ENCODE measurements around the gene SRP68.

The SRP68 gene

DNA sequence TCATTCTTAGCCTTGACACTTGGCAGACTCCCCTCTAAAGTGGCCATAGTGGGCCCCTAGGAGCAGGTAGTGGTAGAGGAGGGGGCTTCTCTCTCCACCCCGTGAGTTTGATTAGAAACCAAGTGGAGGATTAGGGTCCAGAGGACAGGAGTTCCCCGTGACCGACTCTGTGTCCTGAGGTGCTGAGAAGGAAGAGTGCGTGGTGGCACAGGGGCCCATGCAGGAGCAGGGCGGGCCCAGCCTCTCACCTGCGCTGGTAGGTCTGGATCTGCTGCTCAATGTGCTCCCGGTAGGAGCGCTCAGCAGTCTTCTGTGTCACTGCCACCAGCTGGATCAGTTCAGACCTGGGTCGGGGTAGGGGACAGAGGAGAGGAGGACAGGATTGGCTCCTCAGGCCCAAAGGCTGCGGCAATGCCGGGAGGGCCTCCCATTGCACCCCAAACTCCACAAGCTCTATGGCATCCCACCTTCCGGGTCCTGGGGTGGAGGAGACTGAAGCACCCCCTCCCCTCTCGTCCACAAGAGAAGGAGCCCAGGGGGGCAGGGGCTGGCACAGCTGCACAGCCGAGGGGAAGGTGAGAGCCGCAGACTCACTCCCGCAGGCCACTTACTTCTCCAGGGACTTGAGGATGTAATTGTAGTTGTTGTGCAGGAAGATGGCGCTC is 12.9 kb upstream of the SRP68 start:
- TF ChIP-seq GATA2 (IDR thresholded peaks at IDR 0.05; ENCODE audit: low read depth, low read length) (no peak), GATA3 (IDR thresholded peaks at IDR 0.05; ENCODE audit: low read depth, low read length) (no peak)

DNA sequence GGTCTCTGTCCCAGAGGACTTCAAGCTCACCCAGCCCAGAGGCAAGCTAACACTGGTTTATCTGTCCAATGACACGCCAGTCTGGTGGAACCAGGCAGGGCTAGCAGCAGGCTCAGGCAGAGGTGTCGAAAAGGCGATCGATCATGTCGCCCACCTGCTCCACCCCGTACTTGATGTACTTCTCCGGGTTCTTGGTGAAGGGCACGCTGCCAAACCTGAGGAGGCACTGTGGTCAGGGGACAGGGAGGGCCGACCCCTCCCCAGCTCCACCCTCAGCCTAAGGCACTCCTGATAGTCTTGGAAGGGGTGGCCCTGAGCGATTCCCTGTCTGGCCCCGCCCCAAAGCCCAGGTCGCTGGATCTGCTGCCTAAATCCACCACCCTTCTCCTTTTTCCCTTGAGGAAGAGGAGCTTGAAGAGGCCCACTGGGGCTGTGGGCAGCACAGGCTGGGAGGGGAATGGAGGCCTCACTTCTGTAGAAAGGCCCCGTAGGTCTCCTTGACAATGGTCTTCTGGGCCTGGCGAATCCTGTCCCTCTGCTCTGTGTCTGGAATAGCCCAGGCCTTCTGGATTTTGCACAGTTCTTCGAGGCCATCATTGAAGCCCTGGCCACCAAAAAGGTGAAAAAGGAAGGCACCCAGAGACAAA is 11.3 kb upstream of the SRP68 start:
- no peak for TF ChIP-seq GATA3 (IDR thresholded peaks at IDR 0.05; ENCODE audit: low read depth, low read length)
- TF ChIP-seq GATA2 (IDR thresholded peaks at IDR 0.05; ENCODE audit: low read depth, low read length), result no peak

- TF ChIP-seq GATA3 (IDR thresholded peaks at IDR 0.05; ENCODE audit: low read depth, low read length), result no peak
- no peak for TF ChIP-seq GATA2 (IDR thresholded peaks at IDR 0.05; ENCODE audit: low read depth, low read length)
These were observed 10.3 kb upstream of the SRP68 start for GRCh38 chr17:76082326-76083251.

DNA sequence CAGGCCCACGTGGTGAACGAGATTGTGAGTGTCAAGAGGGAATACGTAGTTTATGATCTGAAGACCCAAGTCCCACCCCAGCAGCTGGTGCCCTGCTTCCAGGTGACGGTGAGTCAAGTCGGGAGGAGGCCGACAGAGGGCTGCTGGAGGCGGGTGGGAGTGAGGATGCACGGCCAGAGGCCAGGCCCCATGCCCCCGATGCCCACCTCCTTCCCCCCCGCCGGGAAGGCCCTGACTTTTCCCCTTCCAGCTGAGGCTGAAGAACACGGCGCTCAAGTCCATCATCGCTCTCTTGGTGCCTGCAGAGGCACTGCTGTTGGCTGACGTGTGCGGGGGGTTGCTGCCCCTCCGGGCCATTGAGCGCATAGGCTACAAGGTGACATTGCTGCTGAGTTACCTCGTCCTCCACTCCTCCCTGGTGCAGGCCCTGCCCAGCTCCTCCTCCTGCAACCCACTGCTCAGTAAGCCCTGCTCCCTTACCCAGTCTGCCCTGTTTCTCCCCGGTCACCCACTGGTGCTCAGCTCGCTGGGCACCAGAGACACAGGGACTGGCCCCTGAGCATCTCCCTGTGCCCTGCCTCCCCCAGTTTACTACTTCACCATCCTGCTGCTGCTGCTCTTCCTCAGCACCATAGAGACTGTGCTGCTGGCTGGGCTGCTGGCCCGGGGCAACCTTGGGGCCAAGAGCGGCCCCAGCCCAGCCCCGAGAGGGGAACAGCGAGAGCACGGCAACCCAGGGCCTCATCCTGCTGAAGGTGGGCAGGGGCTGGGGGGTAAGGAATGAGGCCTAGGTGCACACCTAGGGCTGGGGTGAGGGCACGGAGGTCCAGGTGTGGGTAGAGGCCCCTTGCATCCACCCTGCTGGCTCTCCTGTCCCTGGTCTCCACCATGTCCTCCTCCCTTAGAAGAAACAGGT is 9.2 kb upstream of the SRP68 start:
- no peak for TF ChIP-seq GATA3 (IDR thresholded peaks at IDR 0.05; ENCODE audit: low read depth, low read length)
- TF ChIP-seq GATA2 (IDR thresholded peaks at IDR 0.05; ENCODE audit: low read depth, low read length), result no peak

DNA sequence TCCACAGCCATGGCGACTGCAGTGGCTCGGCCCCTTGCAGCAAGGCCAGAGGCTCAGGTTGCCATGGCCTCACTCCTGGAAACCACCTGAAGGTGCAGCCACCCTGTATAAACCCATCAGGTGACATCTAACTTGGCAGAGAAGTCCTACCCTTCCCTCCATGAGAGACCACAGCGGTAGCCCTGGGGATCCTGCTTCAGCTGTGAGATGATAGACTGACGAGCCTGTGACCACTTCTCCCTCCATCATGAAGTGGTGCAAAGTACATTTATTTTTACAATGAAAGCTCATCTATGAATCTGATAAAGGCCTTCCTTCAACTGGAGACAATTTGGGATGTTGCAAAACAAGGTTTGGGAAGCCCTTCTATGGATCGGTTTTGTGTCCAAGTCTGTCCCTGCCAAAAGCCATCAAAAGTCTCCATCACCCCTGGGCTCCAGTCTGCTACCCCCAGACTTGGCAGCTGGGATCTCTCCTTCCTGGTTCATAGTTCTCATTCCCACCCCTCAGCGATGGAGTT is 8.5 kb upstream of the SRP68 start:
- TF ChIP-seq GATA2 (IDR thresholded peaks at IDR 0.05; ENCODE audit: low read depth, low read length) (no peak), GATA3 (IDR thresholded peaks at IDR 0.05; ENCODE audit: low read depth, low read length) (no peak)

DNA sequence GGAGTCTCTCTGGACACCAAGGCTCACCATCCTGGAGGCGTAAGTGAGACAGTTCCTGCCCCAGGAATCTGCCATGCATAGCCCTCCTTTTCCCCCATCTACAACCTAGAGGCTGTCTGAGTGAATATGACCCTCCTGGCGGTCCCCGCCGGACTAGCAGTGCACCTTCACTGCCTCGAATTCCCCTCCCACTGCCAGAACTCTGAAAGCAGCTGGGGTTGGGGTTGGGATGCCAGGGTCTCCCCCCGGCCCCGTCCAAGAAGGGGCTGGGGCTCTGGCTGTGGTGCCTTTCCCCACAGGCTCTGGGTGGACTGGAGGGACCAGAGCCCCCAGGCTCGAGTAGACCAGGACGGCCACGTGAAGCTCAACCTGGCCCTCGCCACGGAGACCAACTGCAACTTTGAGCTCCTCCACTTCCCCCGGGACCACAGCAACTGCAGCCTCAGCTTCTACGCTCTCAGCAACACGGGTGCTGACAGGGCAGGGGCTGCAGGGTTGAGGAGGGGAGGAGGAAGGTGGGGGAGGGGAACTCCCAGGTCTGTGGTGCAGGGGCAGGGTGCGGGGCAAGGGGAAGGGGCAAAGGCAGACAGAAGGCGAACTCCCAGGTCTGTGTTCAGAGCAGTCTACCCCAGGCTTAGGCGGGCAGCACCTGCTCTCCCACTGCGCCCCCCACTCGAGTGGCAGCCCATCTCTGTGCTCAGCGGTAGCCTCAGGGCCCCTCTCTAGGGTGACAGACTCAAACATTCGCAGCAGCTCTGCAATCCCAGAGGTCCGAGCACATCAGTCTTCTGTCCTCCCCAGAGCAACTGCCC is 7.8 kb upstream of the SRP68 start:
- TF ChIP-seq GATA3 (IDR thresholded peaks at IDR 0.05; ENCODE audit: low read depth, low read length), result no peak
- no peak for TF ChIP-seq GATA2 (IDR thresholded peaks at IDR 0.05; ENCODE audit: low read depth, low read length)

GRCh38 chr17:76079535-76079955 is 7.2 kb upstream of the SRP68 start:
- TF ChIP-seq GATA3 (IDR thresholded peaks at IDR 0.05; ENCODE audit: low read depth, low read length) (no peak), GATA2 (IDR thresholded peaks at IDR 0.05; ENCODE audit: low read depth, low read length) (no peak)

- TF ChIP-seq GATA2 (IDR thresholded peaks at IDR 0.05; ENCODE audit: low read depth, low read length), result no peak
- no peak for TF ChIP-seq GATA3 (IDR thresholded peaks at IDR 0.05; ENCODE audit: low read depth, low read length)
These were observed 6.7 kb upstream of the SRP68 start, which contains the start of gene ZACN for GRCh38 chr17:76078860-76079534. ZACN (plus strand) TSS chr17:76079182; CDS start chr17:76079265, 83 bp downstream.

DNA sequence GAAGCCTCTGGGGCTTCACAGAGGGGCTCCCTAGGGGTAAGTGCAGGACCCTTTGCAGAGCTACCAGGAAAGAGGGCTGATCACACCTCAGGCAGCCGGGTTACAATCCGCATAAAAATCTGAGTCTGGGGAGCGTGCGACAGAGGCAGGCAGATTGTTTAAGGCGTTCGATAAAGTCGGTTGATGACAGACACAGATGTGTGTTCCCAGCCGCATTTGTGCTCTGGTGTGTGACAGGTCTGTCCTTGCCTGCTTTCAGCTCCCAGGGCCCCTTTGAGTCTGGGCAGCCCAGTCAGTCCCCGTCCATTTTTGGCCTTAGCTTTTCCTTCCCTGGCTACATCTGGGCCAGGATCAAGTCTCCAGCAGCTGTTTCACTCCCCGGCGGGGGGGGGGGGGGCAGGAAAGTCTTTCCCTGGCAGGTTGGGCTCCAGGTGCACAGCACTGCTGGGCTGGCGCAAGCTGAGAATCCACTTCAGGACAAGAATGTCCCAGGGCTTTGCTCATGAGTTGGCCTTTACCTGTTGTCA is 5.3 kb upstream of the SRP68 start:
- no peak for TF ChIP-seq GATA2 (IDR thresholded peaks at IDR 0.05; ENCODE audit: low read depth, low read length)
- no peak for TF ChIP-seq GATA3 (IDR thresholded peaks at IDR 0.05; ENCODE audit: low read depth, low read length)

- TF ChIP-seq GATA2 (IDR thresholded peaks at IDR 0.05; ENCODE audit: low read depth, low read length) (no peak), GATA3 (IDR thresholded peaks at IDR 0.05; ENCODE audit: low read depth, low read length) (no peak)
These were observed 4.7 kb upstream of the SRP68 start for GRCh38 chr17:76076765-76077583.

All from SH-SY5Y (cell line).